ENCODE data around the gene TAF5L. TPM values are rescaled to one million over a fixed set of nuclear protein-coding genes. Genes with fewer than 3 reads are reported as not detected.

Gene TAF5L
- total and polyA plus RNA-seq, 2 of the 8 experiments (the other 6 are each of a cell fraction or from before 2014, with no cell fraction given): 17.7 to 23.3 TPM

DNA sequence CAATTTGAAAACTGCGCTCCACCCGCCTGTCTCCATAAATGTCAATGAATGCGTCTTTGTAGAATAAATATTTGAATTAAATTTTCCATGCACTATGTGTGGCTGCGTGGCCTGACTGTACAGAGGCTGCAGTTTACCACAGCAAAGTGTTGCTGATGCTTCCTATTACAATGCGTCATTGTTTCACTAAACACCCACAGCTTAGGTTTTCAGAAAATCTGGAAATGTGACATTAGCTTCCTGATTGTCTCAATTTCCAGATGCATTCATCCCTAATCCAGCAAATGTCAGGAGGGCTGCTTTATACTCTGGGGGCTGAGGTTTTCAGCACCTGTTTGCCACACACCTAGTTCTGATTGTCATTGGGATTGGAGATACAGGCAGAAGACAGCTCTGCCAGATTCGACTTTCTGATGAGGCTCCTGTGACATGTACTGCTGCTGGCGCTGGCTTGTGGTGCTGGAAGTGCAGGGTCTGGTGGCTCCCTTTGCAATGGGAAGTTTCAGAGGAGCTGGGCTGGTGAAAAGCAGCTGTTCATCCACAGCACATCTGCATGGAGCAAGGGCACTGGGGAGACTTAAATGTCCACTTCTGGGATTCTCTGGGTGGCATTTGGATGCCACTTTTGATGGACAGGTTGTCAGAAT lies 40.1 kb upstream of the TAF5L start:
- Histone ChIP-seq H3K14ac (ENCODE audit: insufficient read length) (no peak overlapping the region), H4K20me1 (replicated peaks in 1 of 2; ENCODE audit: control insufficient read depth in 1 of 2, insufficient read depth in 2 of 2, low read length in 2 of 2) (no peaks in the 10 kb centered on the region), H3K23ac (ENCODE audit: insufficient read length) (no peak overlapping the region), H3K23me2 (ENCODE audit: low read depth, low read length) (no peaks in the 10 kb centered on the region; the same call in 1 of the 2 replicates), H4K91ac (replicated peaks; ENCODE audit: insufficient read length, low read length) (no peak overlapping the region), H2AFZ (ENCODE audit: low read length) (no peak overlapping the region), H2AK5ac (ENCODE audit: low read depth, low read length) (no peak overlapping the region), H4K8ac (ENCODE audit: extremely low read depth, insufficient read depth, low read length) (no peak overlapping the region), H3K36me3 (ENCODE audit: control insufficient read depth in 2 of 4, insufficient read depth in 4 of 4, low read length in 3 of 4) (peaks cover 0 to 6% (median 2%) of the 10 kb centered on the region in 4 experiments; a peak in 5 of 8 replicates), H3K18ac (ENCODE audit: extremely low read depth, low read length) (no peak overlapping the region), H3K27me3 (replicated peaks in 1 of 4; ENCODE audit: control insufficient read depth in 3 of 4, extremely low read depth in 1 of 4, insufficient read depth in 3 of 4, low read length in 3 of 4) (no peaks in the 10 kb centered on the region), H2BK120ac (replicated peaks; ENCODE audit: low read depth, low read length) (no peak overlapping the region), H2BK20ac (ENCODE audit: low read length) (no peak overlapping the region), H3K4ac (replicated peaks; ENCODE audit: insufficient read length, low read depth, low read length) (no peak overlapping the region), H3K4me3 (ENCODE audit: extremely low read depth in 1 of 4, insufficient read depth in 2 of 4, low read depth in 3 of 4, low read length in 4 of 4) (no peak overlapping the region), H3K4me2 (ENCODE audit: insufficient read depth in 1 of 2, low read depth in 2 of 2, low read length in 2 of 2) (no peak overlapping the region), H2BK12ac (ENCODE audit: low read depth, low read length) (no peak overlapping the region), H3K79me1 (ENCODE audit: low read depth, low read length) (no peaks in the 10 kb centered on the region), H3K79me2 (ENCODE audit: control insufficient read depth in 1 of 2, insufficient read depth in 2 of 2, low read length in 2 of 2) (no peaks in the 10 kb centered on the region), H3K9me3 (ENCODE audit: insufficient read depth in 2 of 2, low read depth in 1 of 2, low read length in 1 of 2) (no peaks in the 10 kb centered on the region), H3K56ac (replicated peaks; ENCODE audit: insufficient read length, low read depth, low read length) (no peak overlapping the region), H4K5ac (ENCODE audit: insufficient read length, low read depth, low read length) (no peak overlapping the region), H3K9ac (replicated peaks in 1 of 4; ENCODE audit: extremely low read depth in 1 of 4, low read depth in 3 of 4, low read length in 3 of 4) (no peak overlapping the region), H3K4me1 (replicated peaks in 1 of 4; ENCODE audit: control insufficient read depth in 3 of 4, insufficient read depth in 4 of 4, low read length in 3 of 4) (peaks cover 0 to under 1% (median 0%) of the 10 kb centered on the region in 4 experiments; a peak in 2 of 7 replicates), H3K27ac (ENCODE audit: low read depth, low read length) (no peak overlapping the region), H2BK15ac (ENCODE audit: low read length) (no peak overlapping the region), H2BK5ac (ENCODE audit: low read depth, low read length) (no peak overlapping the region)
- ChIA-PET POLR2A (ENCODE audit: partially characterized antibody) (no interaction called here), CTCF (ENCODE audit: partially characterized antibody) (interaction anchor here (1.2 to 1.6 kb wide), 3 partner anchors 107 to 643 kb away, joined by 3 to 4 read pairs (median 3); no protein-coding TSS in a partner anchor)
- WGBS, 2 experiments (ENCODE audit: extremely low coverage in 1 of 2, insufficient coverage in 1 of 2, insufficient read length in 1 of 2, insufficient replicate concordance in 2 of 2, low coverage in 1 of 2, low lambda C conversion rate in 2 of 2, missing lambda C conversion rate in 1 of 2): 92% methylated on average over 7 of the region's 7 CpGs; no CpG with 5 or more reads in 1 of the 2 experiments
- no peak for DNase-seq (ENCODE audit: low read depth in 1 of 2, low spot score in 2 of 2)
- FAIRE-seq: no peak
- TF ChIP-seq, protein P1, sequence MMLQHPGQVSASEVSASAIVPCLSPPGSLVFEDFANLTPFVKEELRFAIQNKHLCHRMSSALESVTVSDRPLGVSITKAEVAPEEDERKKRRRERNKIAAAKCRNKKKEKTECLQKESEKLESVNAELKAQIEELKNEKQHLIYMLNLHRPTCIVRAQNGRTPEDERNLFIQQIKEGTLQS (IDR thresholded peaks at IDR 0.05; ENCODE audit: insufficient read depth, low read depth, low read length): no peak
- no peak for TF ChIP-seq RFX5 (IDR thresholded peaks at IDR 0.05; ENCODE audit: borderline replicate concordance, low read depth, low read length)
- TF ChIP-seq TCF12 (IDR thresholded peaks at IDR 0.05; ENCODE audit: low read depth, low read length): no peak
- TF ChIP-seq, protein P2, sequence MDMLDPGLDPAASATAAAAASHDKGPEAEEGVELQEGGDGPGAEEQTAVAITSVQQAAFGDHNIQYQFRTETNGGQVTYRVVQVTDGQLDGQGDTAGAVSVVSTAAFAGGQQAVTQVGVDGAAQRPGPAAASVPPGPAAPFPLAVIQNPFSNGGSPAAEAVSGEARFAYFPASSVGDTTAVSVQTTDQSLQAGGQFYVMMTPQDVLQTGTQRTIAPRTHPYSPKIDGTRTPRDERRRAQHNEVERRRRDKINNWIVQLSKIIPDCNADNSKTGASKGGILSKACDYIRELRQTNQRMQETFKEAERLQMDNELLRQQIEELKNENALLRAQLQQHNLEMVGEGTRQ (IDR thresholded peaks at IDR 0.05; ENCODE audit: low read length): no peak
